GM13976 (cell line): ENCODE measurements around the gene WDR54.
"Not testable (repeated sequence)": the region's sequence is repeated elsewhere in the genome, so short reads cannot be mapped to it uniquely, and the experiment has no call there.

Experiments used
- DNase-seq: peaks from one replicate; pipeline ENCODE4 v3.0.0; 2012; ENCODE audit warnings: low spot score
- in situ Hi-C: fragments of 300-500 bp; cut with MboI; formaldehyde crosslinking; loops from one replicate; pipeline ENCODE4 v1.12.0; 2022; ENCODE audit warnings: low sequenced_read_pairs, mixed read lengths, inconsistent platforms; ENCODE audit not compliant: unreplicated experiment
- TF ChIP-seq, protein P1 (sequence below): IDR thresholded peaks from 2 replicates; pipeline ENCODE4 v1.5.1; 2012; ENCODE audit warnings: borderline replicate concordance, mild to moderate bottlenecking; ENCODE audit not compliant: insufficient read depth; ENCODE audit errors: extremely low read depth, missing control alignments, control extremely low read depth

Gene WDR54

DNA sequence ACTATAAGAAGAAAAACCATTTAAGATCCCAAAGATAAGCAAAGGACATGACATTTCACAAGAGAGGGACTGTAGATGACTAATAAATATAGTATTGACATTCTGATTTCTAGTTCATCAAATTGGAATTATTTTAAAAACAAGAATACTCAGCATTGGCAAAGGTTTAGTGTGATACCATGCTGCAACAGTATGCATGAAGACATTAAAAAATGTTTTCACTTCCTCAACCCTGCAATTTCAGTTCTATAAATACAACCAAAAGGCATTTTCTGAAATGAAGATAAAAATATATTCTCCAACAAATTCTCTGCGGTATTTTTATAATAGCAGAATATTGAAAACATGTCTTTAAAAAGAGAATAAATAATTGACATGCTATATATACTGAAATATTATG, 2.2 kb upstream of the WDR54 start:
- TF ChIP-seq, protein P1, sequence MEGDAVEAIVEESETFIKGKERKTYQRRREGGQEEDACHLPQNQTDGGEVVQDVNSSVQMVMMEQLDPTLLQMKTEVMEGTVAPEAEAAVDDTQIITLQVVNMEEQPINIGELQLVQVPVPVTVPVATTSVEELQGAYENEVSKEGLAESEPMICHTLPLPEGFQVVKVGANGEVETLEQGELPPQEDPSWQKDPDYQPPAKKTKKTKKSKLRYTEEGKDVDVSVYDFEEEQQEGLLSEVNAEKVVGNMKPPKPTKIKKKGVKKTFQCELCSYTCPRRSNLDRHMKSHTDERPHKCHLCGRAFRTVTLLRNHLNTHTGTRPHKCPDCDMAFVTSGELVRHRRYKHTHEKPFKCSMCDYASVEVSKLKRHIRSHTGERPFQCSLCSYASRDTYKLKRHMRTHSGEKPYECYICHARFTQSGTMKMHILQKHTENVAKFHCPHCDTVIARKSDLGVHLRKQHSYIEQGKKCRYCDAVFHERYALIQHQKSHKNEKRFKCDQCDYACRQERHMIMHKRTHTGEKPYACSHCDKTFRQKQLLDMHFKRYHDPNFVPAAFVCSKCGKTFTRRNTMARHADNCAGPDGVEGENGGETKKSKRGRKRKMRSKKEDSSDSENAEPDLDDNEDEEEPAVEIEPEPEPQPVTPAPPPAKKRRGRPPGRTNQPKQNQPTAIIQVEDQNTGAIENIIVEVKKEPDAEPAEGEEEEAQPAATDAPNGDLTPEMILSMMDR = no peak
- DNase-seq = no peak
- in situ Hi-C loops = no loop called here

- TF ChIP-seq, protein P1 = no peak
- DNase-seq = no peak
- in situ Hi-C loops = no loop called here
Observed at GRCh38 chr2:74420006-74420405, 1.5 kb upstream of the WDR54 start.

- in situ Hi-C loops, DNase-seq: not testable (repeated sequence)
Observed at GRCh38 chr2:74420443-74421103, 957 bp upstream of the WDR54 start.

GRCh38 chr2:74423231-74424095, 1.9 kb downstream of the WDR54 start:
- in situ Hi-C loops = no loop called here
- TF ChIP-seq, protein P1 = no peak
- DNase-seq = no peak

DNA sequence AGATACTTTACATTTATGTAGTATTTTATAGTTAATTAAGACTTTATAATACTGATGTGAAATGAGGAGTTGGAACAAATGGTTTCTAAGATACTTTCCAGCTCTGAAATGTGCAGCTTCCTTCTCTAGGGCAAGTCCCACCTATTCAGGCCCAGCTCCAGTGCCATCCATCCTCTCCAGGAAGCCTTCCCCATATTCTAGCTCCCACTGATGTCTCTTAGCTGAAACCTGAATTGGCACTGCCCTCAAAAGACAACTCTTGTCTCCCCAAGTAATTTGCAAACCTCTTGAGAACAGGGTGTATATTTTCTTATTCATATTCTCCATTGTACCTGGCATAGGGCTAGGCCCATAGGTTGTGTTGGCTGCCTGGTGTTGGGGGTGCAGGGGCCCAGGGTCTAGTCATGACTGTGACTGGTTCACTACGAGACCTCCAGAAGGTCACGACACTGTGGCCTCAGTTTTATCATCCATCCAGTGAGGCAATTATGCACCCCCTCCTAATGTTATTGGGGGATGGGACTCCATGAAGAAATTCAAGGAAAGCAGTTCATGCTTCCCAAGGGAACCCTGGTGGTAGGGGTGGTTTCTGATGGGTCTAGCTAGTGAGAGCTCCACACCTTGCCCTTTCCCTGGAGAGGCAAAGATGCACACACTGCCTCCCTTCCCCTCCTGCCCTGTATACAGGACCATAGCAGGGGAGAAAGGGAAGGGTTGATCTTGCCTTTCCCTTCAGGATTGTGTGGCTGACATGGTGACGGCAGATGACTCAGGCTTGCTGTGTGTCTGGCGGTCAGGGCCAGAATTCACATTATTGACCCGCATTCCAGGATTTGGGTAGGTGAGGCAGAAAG, 2.8 kb downstream of the WDR54 start:
- in situ Hi-C loops = no loop called here
- TF ChIP-seq, protein P1 = no peak
- no peak for DNase-seq

GRCh38 chr2:74424995-74425406, 3.5 kb downstream of the WDR54 start:
- TF ChIP-seq, protein P1 = no peak
- in situ Hi-C loops = no loop called here
- DNase-seq = no peak
